ENCODE data around the gene NDUFS8.

DNA sequence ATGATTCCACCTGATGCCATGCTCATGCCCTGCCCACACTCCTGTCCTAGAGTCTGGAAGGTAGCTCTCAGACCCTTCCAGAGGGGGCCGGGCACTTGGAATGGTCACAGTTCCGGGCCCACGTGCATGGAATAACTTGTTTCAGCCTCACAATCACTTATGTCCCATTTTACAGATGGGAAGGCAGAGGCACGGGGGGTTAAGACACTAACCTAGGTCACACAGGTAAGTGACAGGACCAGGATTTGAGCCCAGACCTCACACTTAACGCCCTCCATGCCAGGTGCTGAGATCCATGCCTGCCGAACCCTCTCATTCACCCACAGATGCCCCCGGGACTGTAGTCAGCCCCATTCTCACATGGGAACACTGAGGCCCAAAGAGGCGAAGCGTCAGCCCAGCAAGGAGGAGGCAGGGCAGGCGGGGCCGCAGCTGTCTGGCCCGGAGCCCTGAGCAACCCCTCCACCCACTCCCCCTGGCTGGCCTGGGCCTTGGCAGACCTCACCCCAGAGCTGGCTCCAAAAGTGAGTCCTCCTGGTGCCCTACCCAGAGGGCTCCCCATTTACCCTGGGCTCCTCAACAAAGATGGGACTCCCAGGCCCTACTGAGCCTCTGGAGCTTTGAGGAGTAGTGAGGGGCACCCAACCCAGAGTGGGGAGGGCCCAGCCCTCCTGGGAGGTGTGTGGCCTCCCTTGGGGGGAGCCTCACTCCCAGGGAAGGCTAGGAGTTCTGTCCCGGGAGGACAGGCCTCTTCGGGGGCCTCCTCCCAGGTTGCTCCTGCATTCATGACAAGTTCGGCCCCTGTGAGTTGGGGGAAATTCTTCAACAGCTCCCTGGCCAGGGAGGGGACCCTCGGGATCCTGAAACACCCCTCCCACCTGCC lies 22.7 kb upstream of the NDUFS8 start:
- TF ChIP-seq RFX5 (IDR thresholded peaks at IDR 0.05; ENCODE audit: low read depth, low read length) (no peak), CTCF (conservative IDR thresholded peaks at IDR 0.05; ENCODE audit: low read depth, low read length) (no peak), POLR2A (IDR thresholded peaks at IDR 0.05; ENCODE audit: low read depth, low read length) (no peak)
- TF ChIP-seq, protein P1, sequence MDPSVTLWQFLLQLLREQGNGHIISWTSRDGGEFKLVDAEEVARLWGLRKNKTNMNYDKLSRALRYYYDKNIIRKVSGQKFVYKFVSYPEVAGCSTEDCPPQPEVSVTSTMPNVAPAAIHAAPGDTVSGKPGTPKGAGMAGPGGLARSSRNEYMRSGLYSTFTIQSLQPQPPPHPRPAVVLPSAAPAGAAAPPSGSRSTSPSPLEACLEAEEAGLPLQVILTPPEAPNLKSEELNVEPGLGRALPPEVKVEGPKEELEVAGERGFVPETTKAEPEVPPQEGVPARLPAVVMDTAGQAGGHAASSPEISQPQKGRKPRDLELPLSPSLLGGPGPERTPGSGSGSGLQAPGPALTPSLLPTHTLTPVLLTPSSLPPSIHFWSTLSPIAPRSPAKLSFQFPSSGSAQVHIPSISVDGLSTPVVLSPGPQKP (IDR thresholded peaks at IDR 0.05; ENCODE audit: borderline replicate concordance, low read depth, low read length) = no peak
